NCI-H82 treated with DMSO at 0.1 percent for 48 hours (cell line): ENCODE results near the gene RECQL5.

ENCODE experiments used
- DNase-seq: peaks from one replicate; lab custom pipeline; 2025; ENCODE audit not compliant: unreplicated experiment; lab: John Stamatoyannopoulos, UW

RECQL5 gene

DNA sequence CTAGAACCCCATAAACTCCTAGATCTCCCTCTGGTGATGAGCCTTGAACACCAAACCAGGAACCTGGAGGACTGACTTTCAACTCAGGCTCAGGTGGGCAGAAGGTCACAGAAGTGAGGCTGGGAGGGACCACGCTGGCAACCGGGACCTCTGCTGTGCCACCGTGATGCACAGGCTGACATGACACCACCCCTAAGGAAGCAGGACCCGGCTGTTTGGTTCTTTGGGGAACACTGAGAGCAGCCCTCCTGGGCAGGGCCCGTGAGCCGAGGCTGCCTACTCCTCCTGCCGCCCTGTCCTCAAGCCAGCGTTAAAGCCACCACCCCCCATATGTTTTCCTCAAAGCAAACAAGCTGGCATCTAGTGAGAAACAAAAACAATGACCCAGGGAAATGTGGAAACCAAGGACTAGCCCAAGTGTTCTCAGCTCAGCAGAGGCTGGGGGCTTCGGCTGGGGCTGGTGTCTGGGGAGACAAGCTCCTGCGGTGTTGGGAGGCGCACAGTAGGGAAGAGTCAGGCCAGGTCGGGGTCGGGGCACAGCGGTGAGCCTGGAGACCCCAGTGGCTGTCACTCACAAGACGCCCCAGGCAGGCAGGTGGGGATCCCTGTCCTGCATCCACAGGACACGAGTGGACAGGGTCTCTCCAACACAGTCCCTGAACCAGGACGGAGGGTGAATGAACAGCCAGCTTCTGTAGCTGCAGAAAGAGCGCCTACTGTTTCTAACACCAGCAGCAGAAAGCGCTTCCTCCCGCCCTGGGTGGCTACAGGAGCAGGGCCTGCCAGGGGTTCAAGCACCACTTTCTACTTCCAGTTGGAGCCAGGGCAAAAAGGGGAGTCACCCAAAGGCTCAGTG, 32.0 kb downstream of the RECQL5 start:
- DNase-seq = no peak

DNA sequence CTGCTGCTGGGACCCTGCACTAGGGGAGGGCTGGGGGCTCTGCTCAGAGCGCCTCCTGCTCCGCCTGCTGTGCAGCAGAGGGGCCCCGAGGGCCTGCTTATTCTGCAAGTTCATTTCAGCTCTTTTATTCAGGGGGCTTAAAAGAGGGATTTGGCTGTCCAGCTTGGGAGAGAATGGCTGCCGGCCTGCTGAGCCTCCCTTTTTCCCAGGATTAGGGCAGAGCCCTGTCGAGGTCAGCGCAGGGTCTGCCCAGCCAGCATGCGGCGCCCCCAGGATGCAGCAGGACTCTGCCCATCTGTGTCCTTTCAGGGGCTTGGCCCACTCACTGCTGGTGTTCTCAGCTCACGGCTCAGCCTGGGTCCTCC, 32.6 kb downstream of the RECQL5 start:
- DNase-seq = no peak

DNA sequence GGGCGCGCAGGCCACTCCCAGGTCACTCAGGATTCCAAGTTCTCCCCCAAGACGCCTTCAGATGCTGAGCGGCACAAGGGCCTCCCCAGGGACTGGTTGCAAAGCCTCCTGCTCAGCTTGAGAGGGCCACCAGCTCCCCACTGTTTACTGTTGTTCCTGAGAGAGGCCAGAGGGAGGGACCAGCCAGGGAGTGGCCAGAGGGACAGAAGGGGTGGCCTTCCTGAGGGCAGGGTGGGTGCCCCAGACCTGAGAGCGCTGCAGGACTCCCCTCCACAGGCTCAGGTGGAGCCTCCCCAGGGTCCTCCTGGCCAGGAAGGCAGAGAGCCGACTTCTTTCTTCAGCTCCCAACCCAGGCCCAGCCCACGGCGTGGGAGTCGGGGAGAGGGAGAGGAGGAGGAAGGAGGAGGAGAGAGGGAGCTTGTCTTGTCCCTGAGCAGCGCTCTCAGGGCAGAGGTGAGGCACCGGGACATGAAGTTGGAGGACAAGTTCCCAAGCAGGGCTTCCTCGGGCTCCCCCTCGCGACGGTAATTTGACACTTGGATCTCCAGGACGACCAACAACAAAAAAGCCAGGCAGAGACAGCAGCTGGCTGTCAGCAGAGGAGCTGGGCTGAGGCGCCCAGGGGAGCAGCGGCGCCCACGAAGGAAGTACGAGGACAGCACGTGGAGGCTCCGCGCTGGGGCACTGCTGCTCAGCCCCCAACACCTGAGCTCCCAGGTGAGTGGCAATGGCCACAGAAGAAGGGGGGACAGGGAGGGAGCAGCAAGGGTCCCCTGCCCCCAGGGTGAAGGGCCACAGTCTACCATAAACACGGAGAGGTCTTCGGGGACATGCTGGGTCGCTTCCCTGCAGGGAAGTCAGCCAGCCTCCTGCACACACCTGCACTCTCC, 33.2 kb downstream of the RECQL5 start:
- DNase-seq = peak; percentile 55

DNA sequence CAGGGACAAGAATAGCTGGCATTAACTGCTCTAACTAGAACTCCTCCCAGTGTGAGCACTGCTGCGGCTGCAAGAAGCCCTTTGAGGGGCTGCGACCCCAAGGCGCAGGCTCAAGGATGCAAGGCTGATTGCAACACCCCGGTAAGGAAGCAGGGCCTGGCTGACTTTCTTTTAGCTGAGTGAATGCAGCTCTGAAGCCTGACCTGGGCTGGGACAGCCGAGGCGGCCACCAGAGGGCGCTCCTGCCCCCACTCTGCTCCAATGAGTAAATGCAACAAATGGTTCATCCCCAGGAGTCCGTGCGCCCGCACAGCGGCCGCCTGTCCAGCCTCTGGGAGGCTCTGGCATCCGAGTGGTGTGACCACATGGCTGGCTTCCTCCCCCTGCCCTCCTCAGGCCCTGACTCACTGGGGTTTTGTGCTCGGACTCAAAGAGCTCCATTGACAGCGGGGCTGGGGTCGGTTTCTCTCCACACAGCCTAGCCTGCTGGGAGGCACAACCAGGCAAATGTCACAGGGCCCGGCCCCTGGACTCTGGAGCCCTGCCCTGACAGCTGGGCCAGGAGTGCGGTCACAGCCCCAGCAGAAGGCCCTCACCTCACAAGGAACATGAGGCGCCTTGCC, 34.0 kb downstream of the RECQL5 start, which contains the start of gene SMIM5:
Gene SMIM5 (plus strand): TSS at position 572 of the 623 bp plus-strand sequence. CDS start 6,768 bp downstream, outside the sequence.
- no peak for DNase-seq

DNA sequence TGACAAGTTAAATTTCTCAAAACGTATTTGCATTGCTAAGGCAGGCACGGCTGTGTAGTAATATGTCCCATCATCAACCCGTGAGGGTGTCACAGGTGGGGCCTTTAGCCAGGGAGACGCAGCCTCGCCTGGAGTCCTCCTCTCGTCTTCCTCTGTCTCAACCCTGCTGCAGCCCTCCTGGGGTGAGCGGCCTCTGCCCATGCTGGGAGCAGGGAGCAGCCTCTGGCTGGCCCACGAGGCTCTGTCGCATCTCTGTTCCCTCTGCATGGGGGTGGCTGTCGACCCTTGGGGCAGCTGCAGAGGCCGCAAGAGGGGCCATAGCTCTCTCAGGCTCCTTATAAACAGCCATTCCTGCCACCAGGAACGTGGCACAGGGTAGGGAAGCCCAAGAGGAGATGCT, 34.5 kb downstream of the RECQL5 start:
- no peak for DNase-seq

DNA sequence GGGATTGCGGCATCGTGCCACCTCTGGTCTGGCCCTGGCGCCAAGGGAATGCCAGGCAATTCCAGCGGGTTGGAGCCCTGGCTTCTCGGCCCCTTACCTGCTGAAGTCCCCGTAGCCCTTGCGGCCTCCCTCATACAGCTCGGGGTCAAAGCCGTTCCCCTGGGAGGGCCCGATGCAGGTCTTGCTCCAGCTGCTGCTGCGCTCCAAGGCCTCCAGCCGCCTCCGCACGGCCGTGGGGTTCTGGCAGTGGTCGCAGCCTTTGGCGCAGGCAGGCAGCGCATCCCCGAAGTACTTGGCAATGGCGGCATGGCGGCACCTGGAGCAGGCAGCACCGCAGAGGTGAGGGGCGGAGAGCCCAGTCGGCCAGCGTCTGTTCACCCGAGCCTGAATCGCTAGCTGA, 35.6 kb downstream of the RECQL5 start:
- DNase-seq = no peak

DNA sequence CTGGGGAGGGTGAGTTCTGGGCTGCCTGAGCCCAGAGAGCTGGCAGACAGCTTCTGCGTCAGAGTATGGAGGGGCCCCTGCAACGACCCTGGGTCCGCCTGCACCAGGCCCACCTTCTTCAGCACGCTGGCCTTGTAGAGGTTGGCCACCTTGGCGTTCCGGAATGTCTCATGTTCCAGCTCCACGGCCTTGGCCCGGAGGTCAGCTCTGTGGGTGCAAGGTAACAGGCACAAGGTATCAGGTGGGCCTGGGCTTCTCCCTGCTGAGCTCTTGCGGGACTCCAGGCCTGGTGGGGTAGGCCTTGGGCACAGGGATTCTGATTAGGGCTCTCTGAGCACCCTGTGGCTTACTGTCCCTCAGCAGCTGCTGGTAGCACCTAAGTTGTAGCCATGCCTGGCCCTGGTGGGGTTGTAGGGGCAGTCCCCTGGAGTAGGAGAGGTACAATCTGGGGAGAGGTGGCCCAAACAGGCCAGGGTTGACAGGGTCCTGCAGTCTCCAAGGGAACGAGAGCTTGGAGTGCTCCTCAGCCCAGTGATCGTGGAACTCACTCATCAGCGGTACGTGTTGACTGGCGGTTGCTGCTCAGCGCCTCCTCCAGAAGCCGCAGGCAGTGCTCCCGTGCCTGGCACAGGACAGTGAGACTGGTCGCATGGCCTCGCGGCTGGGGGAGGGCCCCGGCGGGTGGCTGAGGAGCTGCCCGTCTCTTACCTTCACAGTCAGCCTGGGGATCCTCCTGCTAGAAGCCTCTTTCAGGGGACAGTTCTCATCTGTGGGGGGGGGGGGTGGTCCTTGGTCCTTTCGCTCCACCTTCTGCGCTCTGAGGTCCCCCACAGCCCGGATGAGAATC, 36.7 kb downstream of the RECQL5 start:
- no peak for DNase-seq

DNA sequence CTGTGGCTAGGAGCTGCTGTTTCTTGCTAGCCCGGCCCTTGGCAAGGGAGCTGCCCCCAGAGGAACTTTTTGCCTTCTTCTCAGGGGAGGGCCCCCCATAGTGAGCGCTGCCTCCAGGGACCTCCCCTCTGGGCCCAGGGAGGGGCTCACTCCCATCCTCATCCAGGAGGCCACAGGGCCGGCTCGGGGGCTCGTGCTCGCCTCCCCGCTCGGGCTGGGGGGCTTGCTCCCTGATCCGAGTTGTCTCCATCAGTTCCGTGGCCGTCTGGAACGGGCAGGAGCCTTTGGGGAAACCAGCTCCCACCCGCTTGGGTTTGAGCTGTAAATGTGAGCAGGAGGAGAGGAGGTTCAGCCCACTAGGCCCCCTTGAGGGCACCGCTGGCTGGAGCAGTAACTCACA, 37.8 kb downstream of the RECQL5 start:
- DNase-seq = no peak

DNA sequence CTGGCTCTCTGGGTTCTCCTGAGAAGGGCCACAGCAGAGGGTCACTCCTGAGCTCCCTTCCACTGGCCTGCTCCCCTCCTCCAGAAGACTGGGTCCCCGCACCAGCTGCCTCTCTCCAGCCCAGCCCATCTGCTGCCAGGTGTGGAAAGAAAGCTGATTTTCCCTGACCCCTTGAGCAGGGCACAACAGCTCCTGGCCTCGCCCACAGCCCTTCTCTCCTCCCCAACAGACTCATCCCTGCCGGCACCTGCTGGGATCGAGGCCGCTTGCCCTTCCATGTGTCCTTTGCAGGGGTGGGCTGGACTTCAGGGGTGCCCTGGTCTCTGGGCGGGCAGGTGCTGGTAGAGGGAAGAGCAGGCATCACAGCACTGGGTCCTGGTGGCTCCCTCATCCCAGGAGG, 38.5 kb downstream of the RECQL5 start:
- DNase-seq = no peak

DNA sequence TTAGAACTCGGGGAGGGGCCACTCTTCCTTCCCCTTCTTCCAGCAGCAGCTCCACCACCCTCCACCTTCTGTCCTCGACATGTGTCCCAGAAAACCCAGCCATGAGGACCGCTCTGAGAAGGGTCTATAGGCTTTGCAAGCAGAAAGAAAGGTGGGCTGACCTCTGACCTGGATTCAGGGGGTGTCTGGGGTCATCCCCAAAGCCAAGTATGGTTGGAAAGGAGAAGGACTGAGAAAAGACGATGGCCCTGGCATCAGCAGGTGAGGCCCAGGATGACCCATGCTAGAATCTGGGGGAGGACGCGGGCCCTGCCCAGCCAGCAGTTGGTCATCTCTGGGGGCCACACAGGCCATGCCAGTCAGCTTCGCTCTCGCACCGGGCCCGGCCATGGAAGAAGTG, 39.9 kb downstream of the RECQL5 start:
- no peak for DNase-seq

DNA sequence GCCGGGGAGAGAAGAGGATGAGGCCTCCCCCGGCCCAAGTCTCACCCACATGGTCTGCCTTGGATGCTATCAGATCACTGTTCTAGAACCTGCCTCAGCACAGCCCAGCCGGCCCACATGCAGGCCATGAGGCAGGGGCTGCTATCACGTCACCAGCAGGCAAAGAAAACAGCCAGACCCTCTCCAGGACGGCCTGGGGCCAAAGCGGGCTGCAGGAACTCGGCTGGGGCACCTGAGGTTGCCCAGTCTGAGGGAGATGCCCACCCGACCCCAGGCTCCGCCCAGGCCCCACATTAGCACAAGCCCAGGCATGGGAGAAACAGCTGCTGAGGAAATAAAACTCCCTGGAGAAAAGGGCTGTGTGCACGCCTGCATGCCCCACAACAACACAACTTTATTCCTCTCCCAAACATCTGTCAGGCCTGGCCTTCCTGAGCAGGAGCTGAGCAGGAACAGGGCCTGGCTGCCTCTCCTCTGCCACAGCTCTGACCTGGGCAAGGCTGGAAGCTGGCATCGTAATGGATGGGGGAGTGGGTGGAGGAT, 40.4 kb downstream of the RECQL5 start:
- no peak for DNase-seq

DNA sequence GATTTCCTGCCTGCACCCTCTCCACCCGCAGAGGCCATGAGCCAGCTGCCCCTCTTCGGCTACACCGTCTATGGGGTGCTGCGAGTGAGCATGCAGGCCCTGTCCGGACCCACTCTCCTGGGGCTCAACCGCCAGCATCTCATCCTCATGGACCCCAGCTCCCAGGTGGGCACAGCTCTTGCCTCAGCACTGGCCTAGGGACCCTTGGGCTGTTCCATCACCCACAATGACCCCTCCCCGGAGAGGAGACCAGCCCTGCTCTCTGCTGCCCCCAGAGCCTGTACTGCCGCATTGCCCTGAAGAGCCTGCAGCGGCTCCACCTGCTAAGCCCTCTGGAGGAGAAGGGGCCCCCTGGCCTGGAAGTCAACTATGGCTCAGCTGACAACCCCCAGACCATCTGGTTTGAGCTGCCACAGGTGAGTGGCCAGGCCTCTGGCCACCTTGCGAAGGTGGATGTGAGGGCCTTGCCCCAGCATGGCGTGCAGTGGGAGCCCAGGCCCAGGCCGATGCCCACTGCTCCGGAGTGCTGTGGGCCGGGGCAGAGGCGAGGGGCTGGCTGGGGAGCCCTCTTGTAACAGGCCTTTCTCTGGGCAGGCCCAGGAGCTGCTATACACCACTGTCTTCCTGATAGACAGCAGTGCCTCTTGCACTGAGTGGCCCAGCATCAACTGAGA, 41.0 kb downstream of the RECQL5 start:
- DNase-seq = peak; percentile 31

DNA sequence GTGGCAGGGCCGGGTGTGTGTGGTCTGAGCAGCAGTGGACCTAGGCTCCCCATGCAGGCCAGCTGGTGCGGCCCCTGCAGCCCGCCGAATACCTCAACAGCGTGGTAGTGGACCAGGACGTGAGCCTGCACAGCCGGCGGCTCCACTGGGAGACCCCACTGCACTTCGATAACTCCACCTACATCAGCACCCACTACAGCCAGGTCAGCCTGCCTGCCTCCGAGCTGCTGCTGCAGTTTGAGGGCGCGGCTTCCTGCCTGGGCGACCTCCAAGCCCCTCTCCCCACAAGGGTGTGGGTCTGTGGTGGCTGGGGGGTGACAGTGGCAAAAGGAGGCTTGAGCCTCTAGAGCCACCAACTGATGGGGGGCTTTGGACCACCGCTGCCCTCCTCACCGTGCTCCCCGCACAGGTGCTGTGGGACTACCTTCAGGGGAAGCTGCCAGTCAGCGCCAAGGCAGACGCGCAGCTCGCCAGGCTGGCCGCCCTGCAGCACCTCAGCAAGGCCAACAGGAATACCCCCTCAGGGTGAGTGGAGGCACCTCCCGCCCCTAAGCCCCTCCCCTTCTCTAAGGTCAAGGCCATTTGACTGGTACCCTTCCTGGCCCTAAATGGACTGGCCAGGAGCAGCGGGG, 42.1 kb downstream of the RECQL5 start:
- DNase-seq = no peak

DNA sequence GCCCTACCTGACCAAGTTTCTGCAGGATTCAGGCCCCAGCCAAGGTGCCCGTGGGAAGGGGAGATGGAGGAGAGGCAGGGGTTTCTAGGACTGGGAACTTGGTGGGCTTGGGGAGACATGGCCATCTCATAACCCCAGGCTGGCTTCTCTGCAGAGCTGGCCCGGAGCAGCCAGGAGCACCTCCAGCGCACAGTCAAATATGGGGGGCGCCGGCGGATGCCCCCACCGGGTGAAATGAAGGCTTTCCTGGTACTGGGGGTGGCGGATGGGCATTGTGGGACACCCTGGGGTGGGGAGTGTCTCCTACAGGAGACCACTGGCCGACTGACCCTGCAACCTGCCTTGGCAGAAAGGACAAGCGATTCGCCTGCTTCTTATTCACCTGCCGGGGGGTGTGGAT, 42.9 kb downstream of the RECQL5 start:
- no peak for DNase-seq

DNA sequence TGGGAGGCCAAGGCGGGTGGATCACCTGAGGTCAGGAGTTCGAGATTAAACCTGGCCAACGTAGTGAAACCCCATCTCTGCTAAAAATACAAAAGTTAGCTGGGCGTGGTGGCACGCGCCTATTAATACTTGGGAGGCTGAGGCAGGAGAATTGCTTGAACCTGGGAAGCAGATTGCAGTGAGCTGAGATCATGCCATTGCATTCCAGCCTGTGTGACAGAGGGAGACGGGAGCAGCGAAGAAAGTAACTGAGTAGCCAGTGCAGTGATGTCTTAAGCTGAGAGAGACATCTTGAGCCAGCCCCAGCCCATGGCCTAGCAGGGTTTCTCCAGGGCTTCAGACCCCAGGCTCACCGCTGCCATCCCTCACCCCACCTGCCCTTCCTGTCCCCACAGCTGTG, 43.6 kb downstream of the RECQL5 start:
- DNase-seq = no peak

DNA sequence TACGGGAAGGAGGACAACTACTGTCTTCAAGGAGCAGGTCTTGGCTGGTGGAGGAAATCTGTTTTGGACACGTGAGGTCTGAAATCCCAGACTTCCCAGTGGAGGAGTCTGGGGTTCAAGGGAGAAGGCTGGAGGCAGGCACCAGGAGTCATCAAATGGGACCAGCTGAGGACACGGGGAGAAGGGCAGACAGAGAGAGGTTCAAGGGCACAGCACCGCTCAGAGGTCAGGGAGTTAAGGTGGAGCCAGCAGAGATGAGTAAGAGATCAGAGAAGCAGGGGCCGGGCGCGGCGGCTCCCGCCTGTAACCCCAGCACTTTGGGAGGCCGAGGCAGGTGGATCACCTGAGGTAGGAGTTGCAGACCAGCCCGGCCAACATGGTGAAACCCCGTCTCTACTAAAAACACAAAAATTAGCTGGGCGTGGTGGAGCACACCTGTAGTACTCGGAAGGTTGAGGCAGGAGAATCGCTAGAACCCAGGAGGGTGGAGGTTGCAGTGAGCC, 44.1 kb downstream of the RECQL5 start:
- DNase-seq = no peak

DNA sequence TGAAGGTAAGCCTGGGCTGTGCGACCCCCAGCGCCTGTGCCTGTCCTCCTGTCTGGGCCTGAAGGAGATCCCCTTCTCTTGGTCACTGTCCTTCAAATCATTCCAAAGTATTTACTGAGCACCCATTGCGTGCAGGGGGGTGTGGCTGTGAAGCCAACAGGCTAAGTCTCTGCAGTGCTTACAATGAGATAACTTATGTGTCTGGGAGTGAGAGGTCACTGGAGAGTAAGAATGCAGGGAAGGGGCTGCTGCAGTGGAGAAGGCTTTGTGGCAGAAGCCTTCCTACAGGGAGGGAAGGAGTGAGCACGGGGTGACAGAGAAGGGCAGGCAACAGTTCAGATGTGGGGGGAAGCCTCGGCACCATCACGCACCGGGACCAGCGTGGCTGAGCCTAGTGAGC, 44.9 kb downstream of the RECQL5 start:
- no peak for DNase-seq

DNA sequence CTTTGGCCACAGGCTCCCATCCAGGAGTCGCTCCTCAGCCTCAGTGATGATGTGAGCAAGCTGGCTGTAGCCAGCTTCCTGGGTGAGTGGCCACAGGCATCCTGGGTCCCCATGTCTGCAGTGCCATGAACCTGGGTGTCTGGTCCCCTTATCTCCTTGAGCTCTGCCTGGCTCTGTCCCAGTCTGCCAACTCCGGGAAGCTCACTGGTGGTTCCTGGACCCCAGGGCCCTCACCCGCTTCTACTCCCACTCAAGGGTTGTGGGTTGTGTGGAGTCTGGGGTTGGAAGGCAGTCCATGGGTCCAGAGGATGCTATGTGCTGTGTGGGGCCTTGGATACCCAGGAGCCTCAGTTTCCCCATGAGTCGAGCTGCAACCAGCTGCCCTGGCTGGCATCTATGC, 45.5 kb downstream of the RECQL5 start:
- no peak for DNase-seq
